Caco-2 (cell line): Measurements from ENCODE around the gene SGCD. TPM values are rescaled to one million over a fixed set of nuclear protein-coding genes. Genes with fewer than 3 reads are reported as not detected.

Source experiments
- BruUV-seq: library from RNA; stranded (reverse); fragments of 400-500 nt; replicated peaks from 2 replicates; lab custom pipeline; 2021; lab: Mats Ljungman, UMichigan
- CTCF ChIA-PET: fragments of 300-600 bp; sonication (Branson Sonifier 250); formaldehyde crosslinking; loops from one replicate; lab custom pipeline; 2022; ENCODE audit warnings: antibody characterized with exemption; lab: Charles Lee
- POLR2A ChIA-PET: fragments of 300-600 bp; sonication (Branson Sonifier 250); formaldehyde crosslinking; loops from one replicate; lab custom pipeline; 2022; ENCODE audit warnings: antibody characterized with exemption; lab: Charles Lee
- DNase-seq, 2 experiments: peaks; one replicate each; pipeline versions ENCODE4 v3.0.0 to v3.0.0-alpha.2; 2020 to 2022
- H3K27me3 ChIP-seq: replicated peaks from 2 replicates; pipeline ENCODE4 v1.6.0; 2011; ENCODE audit warnings: low read length; ENCODE audit not compliant: control insufficient read depth, insufficient read depth
- H3K36me3 ChIP-seq: 2 replicates; pipeline ENCODE4 v1.5.1; 2011; ENCODE audit warnings: low read length; ENCODE audit not compliant: control insufficient read depth, insufficient read depth
- H3K4me1 ChIP-seq: fragments of 250-450 bp; sonication (Bioruptor Pico); 2 replicates; pipeline ENCODE4 v1.5.1; 2020; ENCODE audit warnings: mild to moderate bottlenecking
- H3K4me3 ChIP-seq: 2 replicates; pipeline ENCODE4 v1.5.1; 2011; ENCODE audit warnings: low read depth, mild to moderate bottlenecking, control low read depth, low read length
- H3K9me3 ChIP-seq: fragments of 250-450 bp; sonication (Bioruptor Pico); 2 replicates; pipeline ENCODE4 v1.5.1; 2020; ENCODE audit warnings: mild to moderate bottlenecking, moderate library complexity
- H3K27ac Mint-ChIP-seq: one replicate; pipeline ENCODE4 v1.8.0; 2022; ENCODE audit warnings: mixed read lengths; ENCODE audit not compliant: unreplicated experiment
- H3K27me3 Mint-ChIP-seq: one replicate; pipeline ENCODE4 v1.8.0; 2022; ENCODE audit warnings: mixed read lengths; ENCODE audit not compliant: insufficient read depth, unreplicated experiment
- H3K36me3 Mint-ChIP-seq: one replicate; pipeline ENCODE4 v1.8.0; 2022; ENCODE audit warnings: mild to moderate bottlenecking, mixed read lengths; ENCODE audit not compliant: insufficient read depth, unreplicated experiment
- H3K4me1 Mint-ChIP-seq: one replicate; pipeline ENCODE4 v1.8.0; 2022; ENCODE audit warnings: low read depth, mixed read lengths; ENCODE audit not compliant: unreplicated experiment
- H3K4me3 Mint-ChIP-seq: one replicate; pipeline ENCODE4 v1.8.0; 2022; ENCODE audit warnings: mild to moderate bottlenecking, moderate library complexity, mixed read lengths; ENCODE audit not compliant: unreplicated experiment
- H3K9me3 Mint-ChIP-seq: one replicate; pipeline ENCODE4 v1.8.0; 2022; ENCODE audit warnings: mixed read lengths; ENCODE audit not compliant: unreplicated experiment
- intact Hi-C: fragments of 100-400 bp; cut with micrococcal nuclease; formaldehyde crosslinking; loops from one replicate; pipeline ENCODE4 v1.10.0; 2022; ENCODE audit not compliant: unreplicated experiment
- total RNA-seq: library from RNA; stranded (reverse); gene quantifications from 2 replicates; pipeline ENCODE4 v1.2.3, GENCODE V29; 2022
- TF ChIP-seq, protein P1 (sequence below), 2 experiments: fragments of 200-600 bp in 1 of 2; IDR thresholded peaks; 1 replicate in 1 of 2; 2 replicates in 1 of 2; pipeline versions ENCODE4 v1.5.1 to v1.8.0; 2011 to 2022; ENCODE audit warnings: antibody characterized with exemption in 1 of 2, control low read depth in 1 of 2, inconsistent platforms in 1 of 2, low read depth in 1 of 2, low read length in 1 of 2, mild to moderate bottlenecking in 1 of 2, moderate library complexity in 1 of 2; ENCODE audit not compliant: insufficient read depth in 1 of 2, severe bottlenecking in 1 of 2, unreplicated experiment in 1 of 2

The SGCD gene
- total RNA-seq, 1 experiment from 2014 or later, result 0.20 TPM

DNA sequence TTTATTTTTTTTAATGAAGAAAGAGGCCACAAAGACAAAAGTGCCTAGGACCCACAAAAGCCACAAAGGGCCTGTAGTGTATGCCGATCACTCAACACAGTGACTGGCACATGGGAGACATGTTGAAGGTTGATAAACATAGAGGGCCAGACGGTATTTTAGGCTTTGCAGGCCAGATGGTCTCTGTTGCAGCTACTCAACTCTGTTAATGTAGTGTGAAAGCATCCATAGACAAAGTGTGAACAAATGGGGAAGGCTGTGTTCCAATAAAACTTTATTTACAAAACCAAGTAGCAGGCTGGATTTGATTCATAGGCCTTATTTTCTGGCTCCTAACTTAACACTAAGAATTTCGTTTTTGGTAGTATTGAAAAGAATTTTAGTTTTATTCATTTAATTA is 139.9 kb downstream of the SGCD start:
- Mint-ChIP-seq H3K4me3 (no peak overlapping the region), H3K4me1 (no peaks in the 10 kb centered on the region), H3K27me3 (no peaks in the 10 kb centered on the region), H3K36me3 (no peaks in the 10 kb centered on the region), H3K27ac (no peak overlapping the region), H3K9me3 (no peaks in the 10 kb centered on the region)
- H3K4me3 ChIP-seq, result no peak overlapping the region
- TF ChIP-seq, protein P1, sequence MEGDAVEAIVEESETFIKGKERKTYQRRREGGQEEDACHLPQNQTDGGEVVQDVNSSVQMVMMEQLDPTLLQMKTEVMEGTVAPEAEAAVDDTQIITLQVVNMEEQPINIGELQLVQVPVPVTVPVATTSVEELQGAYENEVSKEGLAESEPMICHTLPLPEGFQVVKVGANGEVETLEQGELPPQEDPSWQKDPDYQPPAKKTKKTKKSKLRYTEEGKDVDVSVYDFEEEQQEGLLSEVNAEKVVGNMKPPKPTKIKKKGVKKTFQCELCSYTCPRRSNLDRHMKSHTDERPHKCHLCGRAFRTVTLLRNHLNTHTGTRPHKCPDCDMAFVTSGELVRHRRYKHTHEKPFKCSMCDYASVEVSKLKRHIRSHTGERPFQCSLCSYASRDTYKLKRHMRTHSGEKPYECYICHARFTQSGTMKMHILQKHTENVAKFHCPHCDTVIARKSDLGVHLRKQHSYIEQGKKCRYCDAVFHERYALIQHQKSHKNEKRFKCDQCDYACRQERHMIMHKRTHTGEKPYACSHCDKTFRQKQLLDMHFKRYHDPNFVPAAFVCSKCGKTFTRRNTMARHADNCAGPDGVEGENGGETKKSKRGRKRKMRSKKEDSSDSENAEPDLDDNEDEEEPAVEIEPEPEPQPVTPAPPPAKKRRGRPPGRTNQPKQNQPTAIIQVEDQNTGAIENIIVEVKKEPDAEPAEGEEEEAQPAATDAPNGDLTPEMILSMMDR (IDR thresholded peaks at IDR 0.05; ENCODE audit: insufficient read depth in 1 of 2, low read depth in 1 of 2, low read length in 1 of 2, severe bottlenecking in 1 of 2, unreplicated experiment in 1 of 2), result no peak
- no peaks in the 10 kb centered on the region for H3K4me1 ChIP-seq
- ChIA-PET POLR2A (no interaction called here), CTCF (no interaction called here)
- intact Hi-C loops, result no loop called here
- no peaks in the 10 kb centered on the region for H3K36me3 ChIP-seq
- DNase-seq, result no peak
- H3K9me3 ChIP-seq, result no peaks in the 10 kb centered on the region
- BruUV-seq, result no TSS peak
- no peaks in the 10 kb centered on the region for H3K27me3 ChIP-seq

- Histone ChIP-seq H3K36me3 (no peaks in the 10 kb centered on the region), H3K27me3 (no peaks in the 10 kb centered on the region), H3K4me1 (no peaks in the 10 kb centered on the region), H3K9me3 (no peaks in the 10 kb centered on the region), H3K4me3 (no peak overlapping the region)
- intact Hi-C loops, result no loop called here
- H3K36me3 Mint-ChIP-seq, result no peaks in the 10 kb centered on the region
- H3K27ac Mint-ChIP-seq, result no peak overlapping the region
- H3K4me3 Mint-ChIP-seq, result no peak overlapping the region
- no TSS peak for BruUV-seq
- ChIA-PET CTCF (no interaction called here), POLR2A (no interaction called here)
- no peak for DNase-seq
- no peaks in the 10 kb centered on the region for H3K9me3 Mint-ChIP-seq
- TF ChIP-seq, protein P1 (IDR thresholded peaks at IDR 0.05; ENCODE audit: insufficient read depth in 1 of 2, low read depth in 1 of 2, low read length in 1 of 2, severe bottlenecking in 1 of 2, unreplicated experiment in 1 of 2), result no peak
- H3K4me1 Mint-ChIP-seq, result no peaks in the 10 kb centered on the region
- H3K27me3 Mint-ChIP-seq, result no peaks in the 10 kb centered on the region
Observed at GRCh38 chr5:156469636-156470035, 142.7 kb downstream of the SGCD start.

DNA sequence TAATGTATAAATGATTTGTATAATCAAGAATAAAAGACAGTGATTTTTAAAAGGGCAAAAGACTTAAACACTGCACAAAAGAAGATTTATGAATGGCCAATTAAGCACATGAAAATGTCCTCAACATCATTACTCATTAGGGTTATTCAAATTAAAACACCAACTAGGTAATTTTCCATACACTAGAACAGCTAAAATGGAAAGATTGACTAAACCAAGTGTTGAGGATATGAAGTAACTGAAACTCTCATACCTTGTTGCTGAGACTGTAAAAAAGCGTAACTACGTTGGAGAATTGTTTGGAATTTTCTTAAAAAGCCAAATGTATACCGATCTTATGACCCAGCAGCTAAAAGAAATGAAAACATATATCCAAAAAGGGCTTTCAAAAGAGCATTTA is 144.9 kb downstream of the SGCD start:
- H3K9me3 Mint-ChIP-seq, result no peaks in the 10 kb centered on the region
- no TSS peak for BruUV-seq
- TF ChIP-seq, protein P1 (IDR thresholded peaks at IDR 0.05; ENCODE audit: insufficient read depth in 1 of 2, low read depth in 1 of 2, low read length in 1 of 2, severe bottlenecking in 1 of 2, unreplicated experiment in 1 of 2), result no peak
- no peaks in the 10 kb centered on the region for H3K36me3 ChIP-seq
- ChIA-PET CTCF (no interaction called here), POLR2A (no interaction called here)
- H3K4me3 ChIP-seq, result no peak overlapping the region
- H3K4me1 ChIP-seq, result no peaks in the 10 kb centered on the region
- no peak overlapping the region for H3K27ac Mint-ChIP-seq
- no peaks in the 10 kb centered on the region for H3K27me3 ChIP-seq
- H3K4me3 Mint-ChIP-seq, result no peak overlapping the region
- H3K36me3 Mint-ChIP-seq, result no peaks in the 10 kb centered on the region
- H3K4me1 Mint-ChIP-seq, result no peaks in the 10 kb centered on the region
- intact Hi-C loops, result no loop called here
- no peak for DNase-seq
- H3K27me3 Mint-ChIP-seq, result no peaks in the 10 kb centered on the region
- no peaks in the 10 kb centered on the region for H3K9me3 ChIP-seq
